Activated CD8-positive, alpha-beta memory T cell treated with anti-CD3 and anti-CD28 coated beads, Interleukin-2, amount 50 U/mL, for 4 hours (primary cell): Measurements from ENCODE around the gene ASPHD1.
A peak's percentile ranks its signal among the peaks of the same experiment; 100 is the strongest.
"Not testable (repeated sequence)": the region's sequence is repeated elsewhere in the genome, so short reads cannot be mapped to it uniquely, and the experiment has no call there.

ENCODE experiments used
- DNase-seq: peaks from one replicate; pipeline ENCODE4 v3.0.0-alpha.2; 2020

ASPHD1 gene

GRCh38 chr16:29900102-29900887 lies at the start of gene ASPHD1:
TSS of gene ASPHD1 (plus strand) at chr16:29900488. CDS start at chr16:29900972, 484 bp downstream.
- DNase-seq: peak; percentile 79

- DNase-seq: no peak
Observed at GRCh38 chr16:29850998-29851397, 49.3 kb upstream of the ASPHD1 start.

GRCh38 chr16:29852654-29853053 lies 47.6 kb upstream of the ASPHD1 start:
- no peak for DNase-seq

- no peak for DNase-seq
Observed at GRCh38 chr16:29854520-29855100, 45.7 kb upstream of the ASPHD1 start.

GRCh38 chr16:29857133-29857760 lies 43.0 kb upstream of the ASPHD1 start:
- DNase-seq: no peak

- no peak for DNase-seq
Observed at GRCh38 chr16:29858149-29858849, 42.0 kb upstream of the ASPHD1 start.

GRCh38 chr16:29858974-29859373 lies 41.3 kb upstream of the ASPHD1 start:
- no peak for DNase-seq

GRCh38 chr16:29860218-29860617 lies 40.1 kb upstream of the ASPHD1 start:
- DNase-seq: no peak

GRCh38 chr16:29862383-29862883 lies 37.9 kb upstream of the ASPHD1 start:
- DNase-seq: no peak

GRCh38 chr16:29862884-29863668 lies 37.2 kb upstream of the ASPHD1 start, which contains the start of gene CDIPT:
TSS of gene CDIPT (minus strand) at chr16:29863226. CDS start at chr16:29862857, 369 bp downstream.
- DNase-seq: peak; percentile 91

GRCh38 chr16:29863669-29863984 lies 36.7 kb upstream of the ASPHD1 start:
- DNase-seq: no peak

GRCh38 chr16:29864205-29864604 lies 36.1 kb upstream of the ASPHD1 start:
- no peak for DNase-seq

GRCh38 chr16:29868396-29869009 lies 31.8 kb upstream of the ASPHD1 start:
- no peak for DNase-seq

- not testable (repeated sequence) for DNase-seq
Observed at GRCh38 chr16:29869067-29869466, 31.2 kb upstream of the ASPHD1 start.

- DNase-seq: no peak
Observed at GRCh38 chr16:29871822-29872546, 28.3 kb upstream of the ASPHD1 start.

GRCh38 chr16:29873319-29873718 lies 27.0 kb upstream of the ASPHD1 start:
- no peak for DNase-seq

- DNase-seq: no peak
Observed at GRCh38 chr16:29875206-29875605, 25.1 kb upstream of the ASPHD1 start.

GRCh38 chr16:29876217-29876593 lies 24.1 kb upstream of the ASPHD1 start:
- no peak for DNase-seq

GRCh38 chr16:29876594-29877249 lies 23.6 kb upstream of the ASPHD1 start:
- peak; percentile 51 for DNase-seq

- no peak for DNase-seq
Observed at GRCh38 chr16:29877266-29877961, 22.9 kb upstream of the ASPHD1 start.
